ENCODE data around the gene LYG1. TPM values are rescaled to one million over a fixed set of nuclear protein-coding genes. Genes with fewer than 3 reads are reported as not detected.

LYG1 gene
- total and polyA plus RNA-seq, 9 of the 15 experiments (the other 6 are each of a cell fraction or from before 2014, with no cell fraction given) = 0.64 to 2.6 (median 1.2) TPM

GRCh38 chr2:99255491-99256318 is 45.3 kb downstream of the LYG1 start, which contains the start of gene LYG2 (continued):
- TF ChIP-seq, protein P1, sequence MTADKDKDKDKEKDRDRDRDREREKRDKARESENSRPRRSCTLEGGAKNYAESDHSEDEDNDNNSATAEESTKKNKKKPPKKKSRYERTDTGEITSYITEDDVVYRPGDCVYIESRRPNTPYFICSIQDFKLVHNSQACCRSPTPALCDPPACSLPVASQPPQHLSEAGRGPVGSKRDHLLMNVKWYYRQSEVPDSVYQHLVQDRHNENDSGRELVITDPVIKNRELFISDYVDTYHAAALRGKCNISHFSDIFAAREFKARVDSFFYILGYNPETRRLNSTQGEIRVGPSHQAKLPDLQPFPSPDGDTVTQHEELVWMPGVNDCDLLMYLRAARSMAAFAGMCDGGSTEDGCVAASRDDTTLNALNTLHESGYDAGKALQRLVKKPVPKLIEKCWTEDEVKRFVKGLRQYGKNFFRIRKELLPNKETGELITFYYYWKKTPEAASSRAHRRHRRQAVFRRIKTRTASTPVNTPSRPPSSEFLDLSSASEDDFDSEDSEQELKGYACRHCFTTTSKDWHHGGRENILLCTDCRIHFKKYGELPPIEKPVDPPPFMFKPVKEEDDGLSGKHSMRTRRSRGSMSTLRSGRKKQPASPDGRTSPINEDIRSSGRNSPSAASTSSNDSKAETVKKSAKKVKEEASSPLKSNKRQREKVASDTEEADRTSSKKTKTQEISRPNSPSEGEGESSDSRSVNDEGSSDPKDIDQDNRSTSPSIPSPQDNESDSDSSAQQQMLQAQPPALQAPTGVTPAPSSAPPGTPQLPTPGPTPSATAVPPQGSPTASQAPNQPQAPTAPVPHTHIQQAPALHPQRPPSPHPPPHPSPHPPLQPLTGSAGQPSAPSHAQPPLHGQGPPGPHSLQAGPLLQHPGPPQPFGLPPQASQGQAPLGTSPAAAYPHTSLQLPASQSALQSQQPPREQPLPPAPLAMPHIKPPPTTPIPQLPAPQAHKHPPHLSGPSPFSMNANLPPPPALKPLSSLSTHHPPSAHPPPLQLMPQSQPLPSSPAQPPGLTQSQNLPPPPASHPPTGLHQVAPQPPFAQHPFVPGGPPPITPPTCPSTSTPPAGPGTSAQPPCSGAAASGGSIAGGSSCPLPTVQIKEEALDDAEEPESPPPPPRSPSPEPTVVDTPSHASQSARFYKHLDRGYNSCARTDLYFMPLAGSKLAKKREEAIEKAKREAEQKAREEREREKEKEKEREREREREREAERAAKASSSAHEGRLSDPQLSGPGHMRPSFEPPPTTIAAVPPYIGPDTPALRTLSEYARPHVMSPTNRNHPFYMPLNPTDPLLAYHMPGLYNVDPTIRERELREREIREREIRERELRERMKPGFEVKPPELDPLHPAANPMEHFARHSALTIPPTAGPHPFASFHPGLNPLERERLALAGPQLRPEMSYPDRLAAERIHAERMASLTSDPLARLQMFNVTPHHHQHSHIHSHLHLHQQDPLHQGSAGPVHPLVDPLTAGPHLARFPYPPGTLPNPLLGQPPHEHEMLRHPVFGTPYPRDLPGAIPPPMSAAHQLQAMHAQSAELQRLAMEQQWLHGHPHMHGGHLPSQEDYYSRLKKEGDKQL (CRISPR knock-in tag; IDR thresholded peaks at IDR 0.05; ENCODE audit: borderline replicate concordance) = no peak
- TF ChIP-seq, protein P2, sequence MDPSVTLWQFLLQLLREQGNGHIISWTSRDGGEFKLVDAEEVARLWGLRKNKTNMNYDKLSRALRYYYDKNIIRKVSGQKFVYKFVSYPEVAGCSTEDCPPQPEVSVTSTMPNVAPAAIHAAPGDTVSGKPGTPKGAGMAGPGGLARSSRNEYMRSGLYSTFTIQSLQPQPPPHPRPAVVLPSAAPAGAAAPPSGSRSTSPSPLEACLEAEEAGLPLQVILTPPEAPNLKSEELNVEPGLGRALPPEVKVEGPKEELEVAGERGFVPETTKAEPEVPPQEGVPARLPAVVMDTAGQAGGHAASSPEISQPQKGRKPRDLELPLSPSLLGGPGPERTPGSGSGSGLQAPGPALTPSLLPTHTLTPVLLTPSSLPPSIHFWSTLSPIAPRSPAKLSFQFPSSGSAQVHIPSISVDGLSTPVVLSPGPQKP (CRISPR knock-in tag; IDR thresholded peaks at IDR 0.05) = no peak
- TF ChIP-seq SAFB (IDR thresholded peaks at IDR 0.05; ENCODE audit: borderline replicate concordance, low read depth, low read length) = no peak
- TF ChIP-seq SFPQ (IDR thresholded peaks at IDR 0.05; ENCODE audit: low read depth, low read length) = no peak
- TF ChIP-seq PRMT5 (CRISPR knock-in tag; IDR thresholded peaks at IDR 0.05) = no peak
- no peak for TF ChIP-seq FOXJ2 (tag; IDR thresholded peaks at IDR 0.05)
- no peak for TF ChIP-seq HDAC1 (IDR thresholded peaks at IDR 0.05)
- TF ChIP-seq TFE3 (CRISPR knock-in tag; IDR thresholded peaks at IDR 0.05) = peak; percentile 91
- no peak for TF ChIP-seq TARDBP (IDR thresholded peaks at IDR 0.05)
- no peak for TF ChIP-seq SMAD1 (IDR thresholded peaks at IDR 0.05; ENCODE audit: low read depth, low read length, partially characterized antibody)
- no peak for TF ChIP-seq YY1 (IDR thresholded peaks at IDR 0.05; ENCODE audit: borderline replicate concordance in 1 of 3, control insufficient read depth in 1 of 3, extremely low read depth in 1 of 3, insufficient read depth in 3 of 3, insufficient read length in 1 of 3, insufficient replicate concordance in 2 of 3, low read depth in 1 of 3, low read length in 2 of 3)
- no peak for TF ChIP-seq HLTF (IDR thresholded peaks at IDR 0.05)
